H1 (cell line): Measurements from ENCODE around the gene SAFB. TPM values are rescaled to one million over a fixed set of nuclear protein-coding genes. Genes with fewer than 3 reads are reported as not detected.

Experiments
- CTCF ChIA-PET: fragments of 300-600 bp; sonication (Branson Sonifier 250); formaldehyde crosslinking; loops from one replicate; lab custom pipeline; 2021; ENCODE audit not compliant: partially characterized antibody; lab: Charles Lee
- POLR2A ChIA-PET: fragments of 300-600 bp; sonication (Branson Sonifier 250); formaldehyde crosslinking; loops from one replicate; lab custom pipeline; 2021; ENCODE audit warnings: inconsistent platforms; ENCODE audit not compliant: partially characterized antibody; lab: Charles Lee
- DNase-seq, 2 experiments: peaks; one replicate each; pipeline versions ENCODE4 v3.0.0 to v3.0.0-alpha.2; 2010 to 2022; ENCODE audit warnings: low spot score in 2 of 2, low read depth in 1 of 2, mixed read lengths in 1 of 2
- FAIRE-seq: peaks from 2 replicates; lab custom pipeline; 2011; peaks lifted over from hg19 to GRCh38; lab: Jason Lieb, UNC
- H2AFZ ChIP-seq: 2 replicates; pipeline ENCODE4 v1.8.1; 2012; ENCODE audit warnings: low read length, inconsistent platforms
- H2AK5ac ChIP-seq: 2 replicates; pipeline ENCODE4 v1.6.1; 2013; ENCODE audit warnings: low read depth, low read length
- H2BK120ac ChIP-seq: replicated peaks from 2 replicates; pipeline ENCODE3; 2013; ENCODE audit warnings: low read depth, low read length, inconsistent platforms
- H2BK12ac ChIP-seq: 2 replicates; pipeline ENCODE4 v1.6.1; 2013; ENCODE audit warnings: low read depth, low read length
- H2BK15ac ChIP-seq: 2 replicates; pipeline ENCODE4 v1.6.1; 2013; ENCODE audit warnings: low read length
- H2BK20ac ChIP-seq: 2 replicates; pipeline ENCODE4 v1.6.1; 2013; ENCODE audit warnings: low read length
- H2BK5ac ChIP-seq: 2 replicates; pipeline ENCODE4 v1.6.1; 2013; ENCODE audit warnings: low read depth, low read length
- H3K14ac ChIP-seq: 2 replicates; pipeline ENCODE4 v1.6.1; 2013; ENCODE audit warnings: inconsistent platforms; ENCODE audit not compliant: insufficient read length
- H3K18ac ChIP-seq: 2 replicates; pipeline ENCODE4 v1.6.1; 2013; ENCODE audit warnings: low read length; ENCODE audit errors: extremely low read depth
- H3K23ac ChIP-seq: 2 replicates; pipeline ENCODE4 v1.6.1; 2013; ENCODE audit warnings: inconsistent platforms; ENCODE audit not compliant: insufficient read length
- H3K23me2 ChIP-seq: 2 replicates; pipeline ENCODE4 v1.6.1; 2013; ENCODE audit warnings: low read depth, low read length
- H3K27ac ChIP-seq: 2 replicates; pipeline ENCODE4 v1.6.1; 2011; ENCODE audit warnings: low read depth, low read length, inconsistent platforms
- H3K27me3 ChIP-seq, 4 experiments: replicated peaks in 1 of 4; 1 replicate in 1 of 4; 2 replicates in 3 of 4; pipeline versions ENCODE4 v1.6.1 to v1.8.1; 2011 to 2013; ENCODE audit warnings: low read length in 3 of 4, mild to moderate bottlenecking in 3 of 4, inconsistent platforms in 2 of 4, mixed read lengths in 2 of 4, moderate library complexity in 1 of 4; ENCODE audit not compliant: control insufficient read depth in 3 of 4, insufficient read depth in 3 of 4; ENCODE audit errors: extremely low read depth in 1 of 4
- H3K36me3 ChIP-seq, 4 experiments: 2 replicates each; pipeline versions ENCODE4 v1.6.1 to v1.8.1; 2011 to 2013; ENCODE audit warnings: mild to moderate bottlenecking in 4 of 4, low read length in 3 of 4, moderate library complexity in 2 of 4, control low read depth in 1 of 4, inconsistent platforms in 1 of 4; ENCODE audit not compliant: insufficient read depth in 4 of 4, control insufficient read depth in 2 of 4
- H3K4ac ChIP-seq: replicated peaks from 2 replicates; pipeline ENCODE3; 2013; ENCODE audit warnings: low read length, low read depth, mixed read lengths, inconsistent platforms; ENCODE audit not compliant: insufficient read length
- H3K4me1 ChIP-seq, 4 experiments: replicated peaks in 1 of 4; 1 replicate in 1 of 4; 2 replicates in 3 of 4; pipeline versions ENCODE4 v1.6.1 to v1.8.1; 2011 to 2013; ENCODE audit warnings: low read length in 3 of 4, inconsistent platforms in 2 of 4, mixed read lengths in 1 of 4; ENCODE audit not compliant: insufficient read depth in 4 of 4, control insufficient read depth in 3 of 4
- H3K4me2 ChIP-seq, 2 experiments: 2 replicates each; pipeline versions ENCODE4 v1.6.1 to v1.8.1; 2011 to 2013; ENCODE audit warnings: low read depth in 2 of 2, low read length in 2 of 2, control low read depth in 1 of 2, inconsistent platforms in 1 of 2, mild to moderate bottlenecking in 1 of 2; ENCODE audit not compliant: insufficient read depth in 1 of 2
- H3K4me3 ChIP-seq, 4 experiments: fragments of 200-600, 300-600 bp in 1 of 4; sonication (generic), shearing (Covaris generic), sonication (Bioruptor Twin) in 1 of 4; 2 replicates each; pipeline versions ENCODE4 v1.5.1 to v1.8.1; 2011 to 2016; ENCODE audit warnings: low read length in 4 of 4, low read depth in 3 of 4, control low read depth in 2 of 4, inconsistent platforms in 2 of 4, mild to moderate bottlenecking in 2 of 4, mixed read lengths in 1 of 4, moderate library complexity in 1 of 4; ENCODE audit not compliant: insufficient read depth in 2 of 4; ENCODE audit errors: extremely low read depth in 1 of 4
- H3K56ac ChIP-seq: replicated peaks from 2 replicates; pipeline ENCODE3; 2013; ENCODE audit warnings: low read depth, mild to moderate bottlenecking, mixed read lengths, low read length, inconsistent platforms; ENCODE audit not compliant: insufficient read length
- H3K79me1 ChIP-seq: 2 replicates; pipeline ENCODE4 v1.6.1; 2013; ENCODE audit warnings: low read depth, low read length, control low read depth
- H3K79me2 ChIP-seq, 2 experiments: 2 replicates each; pipeline versions ENCODE4 v1.6.1 to v1.8.1; 2012 to 2013; ENCODE audit warnings: low read length in 2 of 2, mild to moderate bottlenecking in 2 of 2, inconsistent platforms in 1 of 2; ENCODE audit not compliant: insufficient read depth in 2 of 2, control insufficient read depth in 1 of 2
- H3K9ac ChIP-seq, 4 experiments: replicated peaks in 1 of 4; 1 replicate in 1 of 4; 2 replicates in 3 of 4; pipeline versions ENCODE4 v1.6.1 to v1.8.1; 2011 to 2013; ENCODE audit warnings: low read depth in 3 of 4, low read length in 3 of 4, control low read depth in 2 of 4, mild to moderate bottlenecking in 2 of 4, moderate library complexity in 2 of 4, inconsistent platforms in 1 of 4; ENCODE audit errors: extremely low read depth in 1 of 4
- H3K9me3 ChIP-seq, 2 experiments: 2 replicates each; pipeline versions ENCODE4 v1.6.1 to v1.8.1; 2012 to 2013; ENCODE audit warnings: mild to moderate bottlenecking in 2 of 2, moderate library complexity in 2 of 2, control low read depth in 1 of 2, inconsistent platforms in 1 of 2, low read depth in 1 of 2, low read length in 1 of 2, mixed read lengths in 1 of 2; ENCODE audit not compliant: insufficient read depth in 2 of 2
- H4K20me1 ChIP-seq, 2 experiments: replicated peaks in 1 of 2; 2 replicates each; pipeline versions ENCODE3 to v1.8.1; 2011 to 2013; ENCODE audit warnings: inconsistent platforms in 2 of 2, low read length in 2 of 2, mild to moderate bottlenecking in 1 of 2; ENCODE audit not compliant: insufficient read depth in 2 of 2, control insufficient read depth in 1 of 2
- H4K5ac ChIP-seq: 2 replicates; pipeline ENCODE4 v1.6.1; 2013; ENCODE audit warnings: low read length, low read depth, mixed read lengths, inconsistent platforms; ENCODE audit not compliant: insufficient read length
- H4K8ac ChIP-seq: 2 replicates; pipeline ENCODE4 v1.8.0; 2013; ENCODE audit warnings: mild to moderate bottlenecking, moderate library complexity, low read length, inconsistent platforms; ENCODE audit not compliant: insufficient read depth; ENCODE audit errors: extremely low read depth
- H4K91ac ChIP-seq: replicated peaks from 2 replicates; pipeline ENCODE3; 2013; ENCODE audit warnings: low read length, mixed read lengths, inconsistent platforms; ENCODE audit not compliant: insufficient read length
- ATF2 ChIP-seq: IDR thresholded peaks from 2 replicates; pipeline ENCODE4 v1.6.1; 2012; ENCODE audit warnings: low read length, inconsistent platforms
- CREB1 ChIP-seq: IDR thresholded peaks from 2 replicates; pipeline ENCODE4 v1.6.1; 2012; ENCODE audit warnings: inconsistent platforms
- EGR1 ChIP-seq: IDR thresholded peaks from 2 replicates; pipeline ENCODE4 v1.6.1; 2011; ENCODE audit warnings: low read depth, low read length, borderline replicate concordance
- HDAC2 ChIP-seq, 2 experiments: fragments of 300-600 bp in 1 of 2; sonication (generic) in 1 of 2; IDR thresholded peaks; 2 replicates each; pipeline ENCODE4 v1.6.1; 2011 to 2012; ENCODE audit warnings: low read depth in 2 of 2, low read length in 2 of 2, mild to moderate bottlenecking in 2 of 2, moderate library complexity in 2 of 2, borderline replicate concordance in 1 of 2, inconsistent platforms in 1 of 2
- MAX ChIP-seq: IDR thresholded peaks from 2 replicates; pipeline ENCODE4 v1.6.1; 2012; ENCODE audit warnings: inconsistent platforms
- POLR2A ChIP-seq, 2 experiments: IDR thresholded peaks; 1 replicate in 1 of 2; 2 replicates in 1 of 2; pipeline ENCODE4 v1.6.1; 2011; ENCODE audit warnings: low read depth in 2 of 2, low read length in 2 of 2, mild to moderate bottlenecking in 2 of 2; ENCODE audit errors: control extremely low read depth in 1 of 2
- RFX5 ChIP-seq: IDR thresholded peaks from 2 replicates; pipeline ENCODE4 v1.6.1; 2011; ENCODE audit warnings: low read depth, low read length, improper control_type of control experiment, borderline replicate concordance
- SIN3A ChIP-seq, 2 experiments: IDR thresholded peaks in 1 of 2; conservative IDR thresholded peaks in 1 of 2; 2 replicates each; pipeline ENCODE4 v1.6.1; 2011 to 2012; ENCODE audit warnings: low read length in 2 of 2, improper control_type of control experiment in 1 of 2, low read depth in 1 of 2, mild to moderate bottlenecking in 1 of 2
- SP1 ChIP-seq: IDR thresholded peaks from 2 replicates; pipeline ENCODE4 v1.6.1; 2011; ENCODE audit warnings: low read depth, low read length
- TAF1 ChIP-seq: IDR thresholded peaks from 2 replicates; pipeline ENCODE4 v1.6.1; 2011; ENCODE audit warnings: mild to moderate bottlenecking, low read depth, low read length
- TBP ChIP-seq: IDR thresholded peaks from 2 replicates; pipeline ENCODE4 v1.6.1; 2011; ENCODE audit warnings: low read depth, low read length, improper control_type of control experiment
- WGBS, 2 experiments: shearing (Covaris generic) in 1 of 2; methylation state at CpG; one replicate each; pipeline versions ENCODE4 v1.1.6 to v1.1.7; 2013 to 2015; ENCODE audit warnings: low lambda C conversion rate in 2 of 2, mixed read lengths in 2 of 2, inconsistent platforms in 1 of 2, low coverage in 1 of 2, missing lambda C conversion rate in 1 of 2; ENCODE audit not compliant: insufficient replicate concordance in 2 of 2, insufficient coverage in 1 of 2, insufficient read length in 1 of 2; ENCODE audit errors: extremely low coverage in 1 of 2, missing lambda C conversion rate in 1 of 2; 5-methylcytosine and 5-hydroxymethylcytosine counted together
- polyA plus RNA-seq, 7 experiments: library from polyadenylated mRNA; depleted of rRNA in 3 of 7; stranded (reverse) in 5 of 7; unstranded in 2 of 7; fragments of >200 nt in 5 of 7; fragments of 200-250 nt in 2 of 7; gene quantifications; 1 replicate in 5 of 7; 2 replicates in 1 of 7; 4 replicates in 1 of 7; pipeline versions ENCODE4 v1.2.1 to v1.2.3, GENCODE V29; 2011 to 2013; ENCODE audit warnings: missing spikeins in 2 of 7, mixed read lengths in 2 of 7
- total RNA-seq: library from RNA; stranded (reverse); fragmentation: NEBNext Ultra II Directional; extraction: Animal tissue kit (Norgen Biotek cat#: 25700); gene quantifications from 2 replicates; pipeline ENCODE4 v1.2.1, GENCODE V29; 2021

SAFB gene
- total and polyA plus RNA-seq, 2 of the 8 experiments (the other 6 are each of a cell fraction or from before 2014, with no cell fraction given): 27.0 to 110 TPM

GRCh38 chr19:5667751-5668271, 44.9 kb downstream of the SAFB start:
- no peak overlapping the region for H3K27ac ChIP-seq
- H3K18ac ChIP-seq: no peak overlapping the region
- no peaks in the 10 kb centered on the region for H3K9me3 ChIP-seq
- ChIA-PET CTCF (interaction anchor here (1.2 to 1.4 kb wide), 2 partner anchors 19 to 22 kb away, joined by 4 read pairs; partner anchors contain the start of gene RPL36), POLR2A (interaction anchor here (0.9 to 4.1 kb wide), 14 partner anchors 10 to 72 kb away, joined by 3 to 17 read pairs (median 3); partner anchors contain the start of genes RPL36, SAFB and SAFB2)
- peaks cover 3 to 9% of the 10 kb centered on the region in 2 experiments for H4K20me1 ChIP-seq
- no peak overlapping the region for H3K4me3 ChIP-seq
- H3K23ac ChIP-seq: no peak overlapping the region
- no peak overlapping the region for H2BK5ac ChIP-seq
- no peak for FAIRE-seq
- 86% methylated on average over 18 of the region's 22 CpGs; no CpG with 5 or more reads in 1 of the 2 experiments for WGBS, 2 experiments
- no peak overlapping the region for H4K5ac ChIP-seq
- no peaks in the 10 kb centered on the region for H3K27me3 ChIP-seq
- no peak overlapping the region for H2BK12ac ChIP-seq
- H2AFZ ChIP-seq: no peak overlapping the region
- H3K56ac ChIP-seq: no peak overlapping the region
- H2AK5ac ChIP-seq: no peak overlapping the region
- H2BK20ac ChIP-seq: no peak overlapping the region
- H3K4me2 ChIP-seq: peak overlapping the region in 1 of 2 experiments; percentile 29; a peak in 2 of 4 replicates
- H3K14ac ChIP-seq: no peak overlapping the region
- no peak overlapping the region for H3K9ac ChIP-seq
- H3K79me1 ChIP-seq: 0 out of 2 replicates have a peak, but pooled peaks cover 3% of the 10 kb centered on the region
- no peak overlapping the region for H4K91ac ChIP-seq
- no peak overlapping the region for H3K4ac ChIP-seq
- peak; percentile 63 to 73 for DNase-seq
- H3K79me2 ChIP-seq: no peaks in the 10 kb centered on the region
- no peaks in the 10 kb centered on the region for H3K23me2 ChIP-seq
- peaks cover 0 to 9% (median 5%) of the 10 kb centered on the region in 4 experiments; a peak in 5 of 7 replicates for H3K4me1 ChIP-seq
- H4K8ac ChIP-seq: peak overlapping the region; percentile 73
- no peak overlapping the region for H2BK15ac ChIP-seq
- no peak overlapping the region for H2BK120ac ChIP-seq
- peaks cover 40 to 69% (median 55%) of the 10 kb centered on the region in 4 experiments for H3K36me3 ChIP-seq
- TF ChIP-seq SP1 (peak; percentile 48; the same call in 1 of the 2 replicates), RFX5 (no peak), TAF1 (0 out of 2 replicates have a peak, but pooled peaks have one; percentile 30), CREB1 (peak; percentile 59; the same call in 1 of the 2 replicates), POLR2A (IDR thresholded peaks at IDR 0.05; ENCODE audit: control extremely low read depth in 1 of 2, low read depth in 2 of 2, low read length in 2 of 2) (0 out of 3 replicates have a peak, but pooled peaks of 1 of the 2 experiments have one; percentile 40), TBP (no peak), EGR1 (0 out of 2 replicates have a peak, but pooled peaks have one; percentile 21), MAX (peak; percentile 54), ATF2 (no peak), SIN3A (conservative IDR thresholded peaks at IDR 0.05 in 1 of 2, IDR thresholded peaks at IDR 0.05 in 1 of 2; ENCODE audit: low read depth in 1 of 2, low read length in 2 of 2) (peak in 1 of 2 experiments; percentile 75; a peak in 1 of 4 replicates), HDAC2 (IDR thresholded peaks at IDR 0.05; ENCODE audit: borderline replicate concordance in 1 of 2, low read depth in 2 of 2, low read length in 2 of 2) (no peak)
